ENCODE results near the gene TBCC.

TBCC gene

GRCh38 chr6:42745640-42746462, at the start of gene TBCC:
TBCC (minus strand) TSS chr6:42746103; CDS start chr6:42746073, 30 bp downstream.
- DNase-seq (ENCODE audit: low read depth), result peak; percentile 99
- peak within 1 kb of the TSS; percentile 90 for H3K4me3 ChIP-seq (ENCODE audit: low read length)
- TF ChIP-seq CTCF (IDR thresholded peaks at IDR 0.05; ENCODE audit: insufficient read depth, low read depth, low read length, missing control alignments), result no peak

- H3K4me3 ChIP-seq (ENCODE audit: low read length), result no peak overlapping the region
- DNase-seq (ENCODE audit: low read depth), result no peak
- TF ChIP-seq CTCF (IDR thresholded peaks at IDR 0.05; ENCODE audit: insufficient read depth, low read depth, low read length, missing control alignments), result no peak
These were observed 49.7 kb upstream of the TBCC start for GRCh38 chr6:42795651-42796050.

GRCh38 chr6:42791706-42792320, 45.9 kb upstream of the TBCC start:
- no peak overlapping the region for H3K4me3 ChIP-seq (ENCODE audit: low read length)
- peak; percentile 58 for DNase-seq (ENCODE audit: low read depth)
- TF ChIP-seq CTCF (IDR thresholded peaks at IDR 0.05; ENCODE audit: insufficient read depth, low read depth, low read length, missing control alignments), result no peak

GRCh38 chr6:42790549-42791181, 44.8 kb upstream of the TBCC start:
- no peak overlapping the region for H3K4me3 ChIP-seq (ENCODE audit: low read length)
- no peak for TF ChIP-seq CTCF (IDR thresholded peaks at IDR 0.05; ENCODE audit: insufficient read depth, low read depth, low read length, missing control alignments)
- DNase-seq (ENCODE audit: low read depth), result no peak

GRCh38 chr6:42788671-42789070, 42.8 kb upstream of the TBCC start:
- no peak for TF ChIP-seq CTCF (IDR thresholded peaks at IDR 0.05; ENCODE audit: insufficient read depth, low read depth, low read length, missing control alignments)
- no peak for DNase-seq (ENCODE audit: low read depth)
- H3K4me3 ChIP-seq (ENCODE audit: low read length), result no peak overlapping the region

GRCh38 chr6:42787063-42787472, 41.2 kb upstream of the TBCC start:
- H3K4me3 ChIP-seq (ENCODE audit: low read length), result no peak overlapping the region
- TF ChIP-seq CTCF (IDR thresholded peaks at IDR 0.05; ENCODE audit: insufficient read depth, low read depth, low read length, missing control alignments), result no peak
- DNase-seq (ENCODE audit: low read depth), result no peak
